WI38 (cell line): ENCODE measurements around the gene ARHGAP12.

Experiments
- H3K4me3 ChIP-seq: 2 replicates; pipeline ENCODE4 v1.5.1; 2011; ENCODE audit warnings: low read depth, mild to moderate bottlenecking, control low read depth, low read length
- TF ChIP-seq, protein P1 (sequence below): IDR thresholded peaks from 2 replicates; pipeline ENCODE4 v1.5.1; 2012; ENCODE audit warnings: low read depth, mild to moderate bottlenecking, control low read depth, low read length

ARHGAP12 gene

DNA sequence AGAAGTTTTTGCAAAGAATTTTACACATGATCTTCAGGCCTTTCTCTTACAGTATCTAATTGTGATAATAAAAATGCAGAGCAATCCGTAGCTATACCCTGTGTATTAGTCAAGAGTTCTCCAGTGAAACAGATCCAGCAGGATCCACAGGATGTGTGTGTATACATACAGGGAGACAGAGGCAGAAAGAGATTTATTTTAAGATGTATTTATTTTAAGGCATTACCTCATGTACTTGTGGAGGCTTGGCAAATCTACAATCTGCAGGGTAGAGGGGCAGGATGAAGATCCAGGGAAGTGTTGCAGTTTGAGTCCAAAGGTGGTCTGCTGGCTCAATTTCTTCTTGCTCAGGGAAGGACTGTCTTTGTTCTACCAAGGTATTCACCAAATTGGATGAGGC is 41.7 kb downstream of the ARHGAP12 start:
- H3K4me3 ChIP-seq, result no peak overlapping the region
- TF ChIP-seq, protein P1, sequence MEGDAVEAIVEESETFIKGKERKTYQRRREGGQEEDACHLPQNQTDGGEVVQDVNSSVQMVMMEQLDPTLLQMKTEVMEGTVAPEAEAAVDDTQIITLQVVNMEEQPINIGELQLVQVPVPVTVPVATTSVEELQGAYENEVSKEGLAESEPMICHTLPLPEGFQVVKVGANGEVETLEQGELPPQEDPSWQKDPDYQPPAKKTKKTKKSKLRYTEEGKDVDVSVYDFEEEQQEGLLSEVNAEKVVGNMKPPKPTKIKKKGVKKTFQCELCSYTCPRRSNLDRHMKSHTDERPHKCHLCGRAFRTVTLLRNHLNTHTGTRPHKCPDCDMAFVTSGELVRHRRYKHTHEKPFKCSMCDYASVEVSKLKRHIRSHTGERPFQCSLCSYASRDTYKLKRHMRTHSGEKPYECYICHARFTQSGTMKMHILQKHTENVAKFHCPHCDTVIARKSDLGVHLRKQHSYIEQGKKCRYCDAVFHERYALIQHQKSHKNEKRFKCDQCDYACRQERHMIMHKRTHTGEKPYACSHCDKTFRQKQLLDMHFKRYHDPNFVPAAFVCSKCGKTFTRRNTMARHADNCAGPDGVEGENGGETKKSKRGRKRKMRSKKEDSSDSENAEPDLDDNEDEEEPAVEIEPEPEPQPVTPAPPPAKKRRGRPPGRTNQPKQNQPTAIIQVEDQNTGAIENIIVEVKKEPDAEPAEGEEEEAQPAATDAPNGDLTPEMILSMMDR, result no peak

DNA sequence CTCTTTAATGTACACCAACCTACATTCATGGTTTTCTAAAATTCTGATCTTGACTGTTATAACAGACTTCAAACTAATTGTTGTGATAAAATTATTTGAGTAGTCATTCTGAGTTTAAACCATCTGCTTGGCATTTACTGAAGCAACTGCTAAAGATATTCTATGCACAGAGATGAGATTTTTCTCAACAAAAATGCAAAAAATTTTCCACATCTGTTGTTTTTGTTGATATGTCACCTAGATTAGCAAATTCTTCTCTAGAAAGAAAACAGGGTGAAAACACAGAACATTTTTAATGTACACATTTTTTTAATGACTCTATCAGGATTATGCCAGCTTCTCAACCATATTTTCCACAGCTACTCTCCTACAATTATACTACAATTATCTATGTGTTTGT is 42.7 kb downstream of the ARHGAP12 start:
- TF ChIP-seq, protein P1, result no peak
- H3K4me3 ChIP-seq, result no peak overlapping the region

DNA sequence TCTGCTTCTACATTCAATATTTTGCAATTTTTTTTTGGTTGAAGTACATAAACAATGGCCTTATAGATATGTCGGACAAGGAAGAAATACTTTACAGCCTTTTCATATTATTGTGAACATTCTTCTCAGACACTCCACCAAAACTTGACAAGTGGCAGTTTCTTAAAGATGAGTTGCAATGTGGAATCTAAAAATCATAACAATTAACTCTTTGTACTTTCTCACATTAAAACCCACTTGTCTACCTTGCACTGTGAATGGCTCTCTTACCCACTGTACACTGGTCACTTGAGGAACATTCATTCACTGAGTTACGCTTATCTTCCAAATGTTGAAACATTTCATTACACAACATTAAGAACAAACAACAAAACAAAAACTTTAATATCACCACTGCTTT is 44.2 kb downstream of the ARHGAP12 start:
- H3K4me3 ChIP-seq, result no peak overlapping the region
- TF ChIP-seq, protein P1, result no peak

DNA sequence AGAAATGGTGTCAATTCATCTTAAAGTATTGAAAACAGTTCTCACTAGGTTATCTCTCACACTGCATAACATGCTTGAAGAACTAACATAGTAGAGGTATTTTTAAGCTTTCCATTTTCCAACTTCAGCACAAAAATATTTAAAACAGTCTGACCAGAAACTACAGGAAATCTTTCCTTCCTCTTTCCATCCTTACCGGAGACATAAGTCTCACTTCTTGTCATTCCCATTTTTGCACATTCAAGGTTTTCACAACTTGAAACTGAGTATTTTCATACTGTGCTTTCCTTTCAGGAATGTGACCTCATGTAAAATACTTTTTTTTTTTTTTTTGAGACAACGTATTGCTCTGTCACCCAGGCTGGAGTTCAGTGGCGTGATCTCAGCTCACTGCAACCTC is 45.2 kb downstream of the ARHGAP12 start:
- no peak overlapping the region for H3K4me3 ChIP-seq
- TF ChIP-seq, protein P1, result no peak

DNA sequence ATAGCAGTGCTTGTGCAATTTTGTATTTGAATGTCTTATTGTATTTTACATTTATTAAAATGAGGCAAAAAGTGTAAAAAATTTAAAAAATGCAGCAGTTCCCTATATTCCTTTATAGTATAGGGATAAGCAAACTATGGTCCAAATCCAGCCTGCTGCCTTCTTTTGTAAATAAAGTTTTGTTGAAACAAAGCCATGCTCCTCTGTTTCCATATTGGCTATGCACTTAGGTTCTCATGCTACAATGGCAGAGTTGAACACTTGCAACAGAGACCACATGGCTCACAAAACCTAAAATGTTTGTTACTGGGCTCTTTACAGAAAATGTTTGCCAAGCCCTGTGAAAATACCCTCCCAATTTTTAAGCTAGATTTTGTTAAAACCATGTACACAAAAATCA is 50.1 kb downstream of the ARHGAP12 start:
- H3K4me3 ChIP-seq, result no peak overlapping the region
- TF ChIP-seq, protein P1, result no peak

DNA sequence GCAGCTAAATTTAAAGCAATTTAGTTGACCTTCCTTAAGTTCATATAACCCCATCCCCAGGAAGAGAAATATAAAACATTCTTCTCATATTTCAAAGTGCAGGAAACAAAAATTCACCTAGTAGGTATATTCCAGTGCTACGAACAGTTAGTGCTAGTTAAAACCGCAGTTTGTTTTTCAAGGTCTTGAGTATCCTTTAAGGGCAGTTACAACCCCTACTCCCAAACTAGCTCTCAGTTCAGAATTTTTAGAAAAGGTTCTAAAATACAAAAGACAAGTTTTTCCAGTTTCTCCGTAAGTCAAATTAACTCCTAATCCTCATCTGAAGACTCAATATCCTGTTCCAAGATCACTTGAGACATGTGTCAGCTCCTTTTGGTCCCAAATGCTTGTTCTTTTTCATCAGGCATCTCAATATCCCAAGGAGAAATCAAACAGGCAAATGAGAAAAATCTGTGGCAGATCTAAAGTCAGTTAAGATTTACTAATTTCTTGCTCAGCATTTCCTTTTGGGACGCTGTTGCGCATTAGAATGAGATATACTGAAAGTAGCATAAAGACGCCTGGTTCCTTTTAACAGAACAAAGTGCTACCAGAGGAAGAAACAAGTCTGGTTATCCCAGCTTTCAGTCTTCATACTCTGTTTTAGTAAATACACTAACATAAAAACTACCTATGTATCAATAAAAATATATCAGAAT is 51.8 kb downstream of the ARHGAP12 start:
- no peak overlapping the region for H3K4me3 ChIP-seq
- TF ChIP-seq, protein P1, result no peak

DNA sequence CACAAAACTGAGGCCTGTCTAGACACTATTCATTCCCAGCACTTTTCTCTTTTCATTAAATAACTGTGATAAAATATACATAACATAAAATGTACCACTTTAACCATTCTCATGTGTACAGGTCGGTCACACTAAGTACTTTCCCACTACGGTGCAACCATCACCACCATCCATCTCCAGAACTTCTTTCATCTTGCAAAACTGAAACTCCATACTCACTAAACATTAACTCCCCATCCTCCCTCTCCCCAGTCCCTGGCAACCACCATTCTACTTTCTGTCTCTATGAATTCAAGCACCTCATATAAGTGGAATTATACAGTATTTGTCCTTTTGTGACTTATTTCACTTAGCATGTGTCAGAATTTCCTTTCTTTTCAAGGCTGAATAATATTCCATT is 53.0 kb downstream of the ARHGAP12 start:
- no peak overlapping the region for H3K4me3 ChIP-seq
- TF ChIP-seq, protein P1, result no peak
